Smooth muscle cell of trachea (primary cell): ENCODE data around the gene RNF224. TPM values are rescaled to one million over a fixed set of nuclear protein-coding genes. Genes with fewer than 3 reads are reported as not detected.

ENCODE experiments used
- total RNA-seq: library from RNA; depleted of rRNA; stranded (reverse); fragments of >200 nt; gene quantifications from 2 replicates; pipeline ENCODE4 v1.2.1, GENCODE V29; 2014

The RNF224 gene
- 0.17 TPM in 1 of 2 replicates, not detected in the other for total RNA-seq

DNA sequence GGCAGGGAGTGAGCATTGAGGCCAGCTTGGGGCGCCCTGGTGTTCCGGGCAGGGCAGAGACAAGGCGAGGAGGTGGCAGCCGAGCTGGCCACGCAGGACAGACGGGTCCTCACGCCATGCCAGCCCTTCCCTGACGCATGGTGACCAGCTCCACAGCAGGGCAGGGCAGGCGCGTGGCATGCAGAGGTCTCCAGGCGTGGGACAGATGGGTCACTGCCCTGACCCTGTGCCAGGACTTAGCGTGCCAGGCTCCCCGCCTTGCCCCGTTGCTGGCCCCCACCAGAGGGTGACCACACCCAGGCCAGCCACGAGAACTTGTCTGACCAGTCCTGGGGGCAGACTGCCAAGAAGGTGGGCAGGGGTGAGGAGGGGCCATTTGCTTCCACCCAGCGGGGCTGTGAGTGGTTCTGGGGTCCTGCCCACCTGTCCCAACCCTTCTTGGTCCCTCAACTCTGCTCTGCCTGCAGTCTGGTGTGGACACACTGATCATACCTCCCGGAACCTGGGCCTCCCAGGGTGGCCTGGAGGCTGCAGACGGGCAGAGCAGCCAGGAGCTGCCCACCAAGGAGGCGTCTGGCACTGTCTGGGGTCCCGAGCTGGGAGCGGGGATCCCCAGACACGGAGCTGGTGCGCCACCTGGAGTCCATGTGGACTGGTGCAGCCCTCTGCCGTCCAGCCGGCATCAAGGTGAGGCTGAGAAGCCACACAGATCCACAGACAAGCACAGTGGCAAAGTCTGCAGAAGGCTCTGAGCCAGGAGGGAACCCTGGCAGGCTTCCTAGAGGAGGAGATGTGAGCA is at the start of gene RNF224:
Gene RNF224 (plus strand): TSS at position 449 of the 799 bp plus-strand sequence. CDS start 834 bp downstream, outside the sequence.

GRCh38 chr9:137188490-137189296 is 38.6 kb upstream of the RNF224 start, which contains the start of the genes ANAPC2 and SSNA1:
TSS of gene ANAPC2 (minus strand) at chr9:137188560. CDS start at chr9:137188532, 28 bp downstream.
TSS of gene SSNA1 (plus strand) at chr9:137188676. CDS start at chr9:137188727, 51 bp downstream.

GRCh38 chr9:137200311-137201204 is 26.7 kb upstream of the RNF224 start, which contains the start of gene TPRN:
TSS of gene TPRN (minus strand) at chr9:137200741. CDS start at chr9:137200711, 30 bp downstream.

DNA sequence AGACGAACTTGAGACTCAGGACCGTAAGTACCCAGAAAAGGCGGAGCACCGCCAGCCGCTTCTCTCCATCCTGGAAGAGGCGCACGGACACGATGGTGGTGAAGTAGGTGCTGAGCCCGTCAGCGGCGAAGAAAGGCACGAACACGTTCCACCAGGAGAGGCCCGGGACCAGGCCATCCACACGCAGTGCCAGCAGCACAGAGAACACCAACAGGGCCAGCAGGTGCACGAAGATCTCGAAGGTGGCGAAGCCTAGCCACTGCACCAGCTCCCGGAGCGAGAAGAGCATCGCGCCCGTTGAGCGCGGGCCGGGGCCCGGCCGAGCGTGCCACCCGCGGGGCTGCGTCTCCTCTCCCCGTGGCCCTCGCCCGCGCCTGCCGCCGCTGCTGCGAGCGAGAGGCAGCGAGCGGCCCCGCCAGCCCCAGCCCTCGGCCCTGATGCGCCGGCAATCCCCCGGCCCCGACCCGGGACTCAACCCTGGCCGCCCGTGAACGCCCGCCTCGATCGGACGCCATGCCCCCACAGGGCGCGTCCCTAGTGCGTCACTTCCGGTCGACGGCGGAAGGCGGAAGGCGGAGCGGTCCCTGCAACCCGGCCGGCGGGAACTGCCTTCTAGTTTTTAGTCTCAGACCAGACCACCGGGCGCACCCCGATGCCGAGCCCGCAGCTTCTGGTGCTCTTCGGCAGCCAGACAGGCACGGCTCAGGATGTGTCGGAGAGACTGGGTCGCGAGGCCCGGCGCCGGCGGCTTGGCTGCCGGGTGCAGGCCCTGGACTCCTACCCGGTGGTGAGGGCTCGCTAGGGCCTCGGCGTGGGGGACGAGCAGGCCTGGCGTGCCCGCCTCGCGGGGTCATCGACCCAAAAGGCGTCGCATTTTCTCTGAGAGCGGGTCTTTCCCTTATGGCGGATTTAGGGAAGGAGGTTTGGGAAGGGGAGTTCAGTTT is 21.9 kb upstream of the RNF224 start, which contains the start of the genes NDOR1 and TMEM203:
Gene NDOR1 (plus strand): TSS at position 575 of the 944 bp plus-strand sequence. CDS start 78 bp downstream, at position 653.
Gene TMEM203 (minus strand): TSS at position 523 of the 944 bp plus-strand sequence. CDS start 234 bp downstream, at position 289.

DNA sequence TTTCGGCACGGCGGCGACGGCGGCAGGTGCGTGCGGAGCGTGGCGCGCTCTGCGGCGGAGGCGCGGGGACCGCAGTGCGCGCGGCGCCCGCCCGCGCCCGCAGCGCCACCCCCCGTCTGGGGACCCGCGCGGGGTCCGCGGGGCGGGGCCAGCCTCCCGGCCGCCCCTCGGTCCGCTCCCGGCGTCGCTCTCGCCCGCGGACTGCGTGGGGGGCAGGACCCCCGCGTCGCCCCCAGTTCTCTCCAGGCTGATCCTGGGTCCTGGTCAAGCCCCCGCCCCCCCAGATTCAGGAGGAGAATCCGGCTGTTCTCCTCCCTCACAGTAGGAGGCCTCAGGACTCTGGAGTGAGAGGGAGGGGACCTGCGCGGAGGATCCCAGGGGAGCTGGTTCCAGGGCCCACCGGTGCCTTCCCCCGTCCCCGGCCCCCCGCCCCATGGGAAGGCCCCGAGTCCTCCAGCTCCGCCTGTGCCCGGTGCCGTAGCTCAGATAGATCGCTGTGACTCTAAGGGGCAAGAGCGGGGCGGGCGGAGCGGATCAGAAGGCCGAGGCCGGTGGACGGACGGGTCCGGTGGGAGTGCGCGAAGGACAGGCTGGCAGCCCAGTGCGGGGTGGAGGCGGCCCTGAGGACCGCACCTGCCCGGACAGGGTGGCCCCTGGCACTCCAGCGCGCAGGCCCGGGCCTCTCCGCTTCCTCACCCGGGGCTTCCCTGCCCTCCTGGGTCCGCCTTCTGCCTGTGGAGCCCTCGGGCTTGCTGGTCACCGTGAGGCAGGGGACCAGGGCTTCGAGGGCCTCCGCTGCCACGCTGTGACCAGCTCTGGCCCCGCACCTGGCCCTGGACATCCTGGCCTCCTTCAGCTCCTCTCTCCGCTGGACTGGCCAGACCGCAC is 4.9 kb upstream of the RNF224 start, which contains the start of gene RNF208:
Gene RNF208 (minus strand): TSS at position 51 of the 888 bp plus-strand sequence. CDS start 1,028 bp downstream, outside the sequence.

GRCh38 chr9:137224830-137225694 is 2.2 kb upstream of the RNF224 start, which contains the start of gene CYSRT1:
TSS of gene CYSRT1 (plus strand) at chr9:137225174. CDS start at chr9:137225622, 448 bp downstream.

DNA sequence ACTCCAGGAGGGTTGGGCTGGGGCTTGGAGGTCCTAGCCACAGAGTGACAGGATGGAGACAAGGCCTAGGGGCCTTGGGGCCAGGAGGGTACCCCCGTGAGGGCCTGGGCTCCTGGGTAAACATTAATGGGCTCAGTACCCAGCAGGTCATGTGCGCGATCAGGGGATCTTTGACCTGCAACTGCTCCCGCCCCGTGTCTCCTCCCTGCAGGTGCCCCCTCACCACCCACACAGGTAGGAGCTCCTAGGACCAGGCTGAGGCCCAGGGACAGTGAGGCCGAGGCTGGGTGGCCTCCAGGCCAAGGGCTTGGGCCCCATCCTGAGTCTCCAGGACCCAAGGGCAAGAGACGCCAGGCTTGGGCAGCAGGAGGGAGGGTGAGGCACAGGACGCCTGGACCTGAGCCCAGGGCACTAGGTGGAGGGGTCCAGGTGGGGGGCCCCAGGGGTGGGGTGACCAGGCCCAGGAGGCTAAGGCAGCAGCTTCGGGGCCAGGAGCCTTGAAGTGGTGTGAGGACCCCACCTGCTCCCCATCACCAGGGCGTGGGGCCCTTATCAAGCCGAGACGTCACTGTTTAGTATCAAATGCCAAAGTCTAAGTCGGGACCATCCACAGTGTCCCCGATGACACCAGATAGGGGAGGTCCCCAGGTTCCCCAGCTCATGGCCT is 3.5 kb downstream of the RNF224 start, which contains the start of gene SLC34A3:
Gene SLC34A3 (plus strand): TSS at position 197 of the 667 bp plus-strand sequence. CDS start 802 bp downstream, outside the sequence.

DNA sequence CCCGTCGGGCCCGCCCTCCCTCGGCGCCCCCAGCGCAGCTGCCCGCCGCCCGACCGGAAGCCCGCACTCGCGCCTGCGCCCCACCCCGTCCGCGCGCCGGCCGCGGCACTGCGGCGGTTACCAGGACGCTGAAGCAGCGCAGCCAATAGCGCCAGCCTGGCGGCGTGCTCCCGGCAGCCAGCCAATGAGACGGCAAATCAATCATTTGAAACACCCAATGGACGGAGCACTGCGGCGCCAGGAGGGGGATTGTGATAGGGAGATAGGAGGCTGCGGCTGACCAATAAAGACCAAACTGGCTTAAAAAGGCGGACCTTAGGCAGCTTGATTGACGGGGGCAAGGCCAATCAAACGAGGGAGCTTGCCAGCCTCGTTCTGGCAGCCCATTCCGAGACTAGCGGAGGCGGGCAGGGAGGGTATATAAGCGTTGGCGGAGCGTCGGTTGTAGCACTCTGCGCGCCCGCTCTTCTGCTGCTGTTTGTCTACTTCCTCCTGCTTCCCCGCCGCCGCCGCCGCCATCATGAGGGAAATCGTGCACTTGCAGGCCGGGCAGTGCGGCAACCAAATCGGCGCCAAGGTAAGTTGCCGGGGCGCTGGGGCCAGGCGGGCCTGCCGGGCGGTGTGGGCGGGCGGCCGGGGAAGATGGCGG is 13.7 kb downstream of the RNF224 start, which contains the start of gene TUBB4B:
Gene TUBB4B (plus strand): TSS at position 447 of the 649 bp plus-strand sequence. CDS start 74 bp downstream, at position 521.

GRCh38 chr9:137251194-137251461 is 23.8 kb downstream of the RNF224 start, which contains the start of gene STPG3:
TSS of gene STPG3 (plus strand) at chr9:137251286. CDS start at chr9:137251287, 1 bp downstream.

GRCh38 chr9:137254624-137255447 is 27.5 kb downstream of the RNF224 start, which contains the start of gene NELFB:
TSS of gene NELFB (plus strand) at chr9:137255327.

GRCh38 chr9:137277329-137278041 is 50.2 kb downstream of the RNF224 start, which contains the start of gene TOR4A:
TSS of gene TOR4A (plus strand) at chr9:137277726. CDS start at chr9:137278690, 964 bp downstream.

